ENCODE data around the gene EGFR.

- TF ChIP-seq POLR2AphosphoS5 (IDR thresholded peaks at IDR 0.05; ENCODE audit: insufficient read depth, low read depth, low read length) (no peak), CTCF (IDR thresholded peaks at IDR 0.05; ENCODE audit: extremely low read depth in 1 of 2, insufficient read depth in 1 of 2, low read depth in 1 of 2, low read length in 2 of 2) (no peak), EZH2 (IDR thresholded peaks at IDR 0.05; ENCODE audit: borderline replicate concordance, low read depth, low read length, severe bottlenecking) (no peak), POLR2A (IDR thresholded peaks at IDR 0.05; ENCODE audit: low read depth, low read length) (no peak), MYC (IDR thresholded peaks at IDR 0.05; ENCODE audit: low read depth, low read length) (no peak), JUN (IDR thresholded peaks at IDR 0.05; ENCODE audit: borderline replicate concordance, insufficient read depth, insufficient read length, low read depth) (no peak), FOS (IDR thresholded peaks at IDR 0.05; ENCODE audit: borderline replicate concordance, insufficient read depth, low read length) (no peak), GATA2 (IDR thresholded peaks at IDR 0.05; ENCODE audit: insufficient read depth, insufficient read length, low read depth, low read length) (no peak)
- TF ChIP-seq, protein P1, sequence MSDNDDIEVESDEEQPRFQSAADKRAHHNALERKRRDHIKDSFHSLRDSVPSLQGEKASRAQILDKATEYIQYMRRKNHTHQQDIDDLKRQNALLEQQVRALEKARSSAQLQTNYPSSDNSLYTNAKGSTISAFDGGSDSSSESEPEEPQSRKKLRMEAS (IDR thresholded peaks at IDR 0.05; ENCODE audit: insufficient read depth, insufficient read length): no peak
Observed at GRCh38 chr7:55092975-55093373, 74.2 kb downstream of the EGFR start.

Data from endothelial cell of umbilical vein (primary cell).